ENCODE measurements around the gene DOK1. TPM values are rescaled to one million over a fixed set of nuclear protein-coding genes. Genes with fewer than 3 reads are reported as not detected.

Gene DOK1
- total RNA-seq, 1 experiment from 2014 or later = 3.4 TPM

- CTCF ChIA-PET = interaction anchor here (0.6 to 1.1 kb wide), 5 partner anchors 11 to 918 kb away, joined by 3 to 5 read pairs (median 3); no protein-coding TSS in a partner anchor
- Mint-ChIP-seq H3K27me3 (ENCODE audit: insufficient read depth, unreplicated experiment) (no peaks in the 10 kb centered on the region), H3K4me1 (ENCODE audit: insufficient read depth, unreplicated experiment) (no peaks in the 10 kb centered on the region), H3K4me3 (ENCODE audit: unreplicated experiment) (no peak overlapping the region), H3K27ac (ENCODE audit: low read depth, unreplicated experiment) (no peak overlapping the region), H3K36me3 (ENCODE audit: insufficient read depth, unreplicated experiment) (no peaks in the 10 kb centered on the region), H3K9me3 (ENCODE audit: unreplicated experiment) (no peaks in the 10 kb centered on the region)
- no peak for TF ChIP-seq CTCF (IDR thresholded peaks at IDR 0.05; ENCODE audit: unreplicated experiment)
- BruUV-seq (replicated peaks) = no TSS peak
- no peak for DNase-seq (ENCODE audit: unreplicated experiment)
- intact Hi-C loops (cut with micrococcal nuclease) = no loop called here
- POLR2A ChIA-PET = no interaction called here
Measured at GRCh38 chr2:74542978-74543377, 11.5 kb upstream of the DOK1 start.

GRCh38 chr2:74544634-74545033 lies 9.9 kb upstream of the DOK1 start:
- no TSS peak for BruUV-seq (replicated peaks)
- ChIA-PET CTCF (interaction anchor here (0.7 to 3.6 kb wide), 9 partner anchors 12 to 78 kb away, joined by 3 to 23 read pairs (median 3); no protein-coding TSS in a partner anchor), POLR2A (interaction anchor here (0.7 to 2.2 kb wide), 3 partner anchors 15 to 88 kb away, joined by 3 to 5 read pairs (median 3); partner anchors contain the start of genes AUP1, HTRA2 and WBP1)
- intact Hi-C loops (cut with micrococcal nuclease) = loop anchor here (5.0 kb wide), 1 partner anchor 43 kb away; no protein-coding TSS in a partner anchor
- Mint-ChIP-seq H3K27ac (ENCODE audit: low read depth, unreplicated experiment) (no peak overlapping the region), H3K4me3 (ENCODE audit: unreplicated experiment) (no peak overlapping the region), H3K4me1 (ENCODE audit: insufficient read depth, unreplicated experiment) (peaks cover 3% of the 10 kb centered on the region), H3K27me3 (ENCODE audit: insufficient read depth, unreplicated experiment) (no peaks in the 10 kb centered on the region), H3K36me3 (ENCODE audit: insufficient read depth, unreplicated experiment) (no peaks in the 10 kb centered on the region), H3K9me3 (ENCODE audit: unreplicated experiment) (no peaks in the 10 kb centered on the region)
- no peak for TF ChIP-seq CTCF (IDR thresholded peaks at IDR 0.05; ENCODE audit: unreplicated experiment)
- DNase-seq (ENCODE audit: unreplicated experiment) = no peak

- intact Hi-C loops (cut with micrococcal nuclease) = loop anchor here (5.0 kb wide), 1 partner anchor 41 kb away; no protein-coding TSS in a partner anchor
- DNase-seq (ENCODE audit: unreplicated experiment) = no peak
- no TSS peak for BruUV-seq (replicated peaks)
- Mint-ChIP-seq H3K27me3 (ENCODE audit: insufficient read depth, unreplicated experiment) (no peaks in the 10 kb centered on the region), H3K4me1 (ENCODE audit: insufficient read depth, unreplicated experiment) (peaks cover 11% of the 10 kb centered on the region), H3K4me3 (ENCODE audit: unreplicated experiment) (no peak overlapping the region), H3K9me3 (ENCODE audit: unreplicated experiment) (no peaks in the 10 kb centered on the region), H3K36me3 (ENCODE audit: insufficient read depth, unreplicated experiment) (no peaks in the 10 kb centered on the region), H3K27ac (ENCODE audit: low read depth, unreplicated experiment) (no peak overlapping the region)
- TF ChIP-seq CTCF (IDR thresholded peaks at IDR 0.05; ENCODE audit: unreplicated experiment) = no peak
- POLR2A ChIA-PET = interaction anchor here (0.9 kb wide), 1 partner anchor 17 kb away, joined by 3 read pairs; no protein-coding TSS in a partner anchor
- CTCF ChIA-PET = interaction anchor here (0.6 to 3.6 kb wide), 6 partner anchors 11 to 63 kb away, joined by 3 to 23 read pairs (median 4); no protein-coding TSS in a partner anchor
Measured at GRCh38 chr2:74546004-74546403, 8.5 kb upstream of the DOK1 start.

- no peak for TF ChIP-seq CTCF (IDR thresholded peaks at IDR 0.05; ENCODE audit: unreplicated experiment)
- CTCF ChIA-PET = interaction anchor here (0.8 kb wide), 1 partner anchor 9 kb away, joined by 4 read pairs; no protein-coding TSS in a partner anchor
- H3K36me3 Mint-ChIP-seq (ENCODE audit: insufficient read depth, unreplicated experiment) = no peaks in the 10 kb centered on the region
- no TSS peak for BruUV-seq (replicated peaks)
- H3K27ac Mint-ChIP-seq (ENCODE audit: low read depth, unreplicated experiment) = peak overlapping the region; percentile 46
- intact Hi-C loops (cut with micrococcal nuclease) = loop anchor here (5.0 kb wide), 1 partner anchor 39 kb away; no protein-coding TSS in a partner anchor
- POLR2A ChIA-PET = interaction anchor here (0.7 to 0.8 kb wide), 2 partner anchors 41 to 59 kb away, joined by 3 to 5 read pairs; partner anchors contain the start of gene PCGF1
- DNase-seq (ENCODE audit: unreplicated experiment) = no peak
- H3K4me3 Mint-ChIP-seq (ENCODE audit: unreplicated experiment) = peak overlapping the region; percentile 77
- H3K4me1 Mint-ChIP-seq (ENCODE audit: insufficient read depth, unreplicated experiment) = peaks cover 11% of the 10 kb centered on the region
- no peaks in the 10 kb centered on the region for H3K9me3 Mint-ChIP-seq (ENCODE audit: unreplicated experiment)
- H3K27me3 Mint-ChIP-seq (ENCODE audit: insufficient read depth, unreplicated experiment) = no peaks in the 10 kb centered on the region
Measured at GRCh38 chr2:74548285-74548899, 6.1 kb upstream of the DOK1 start.
